Gastrocnemius medialis (tissue), 4 donors: Measurements from ENCODE around the gene PLCB1.

Source experiments
- POLR2A ChIP-seq, 2 donors: fragments of 450-650 bp; IDR thresholded peaks; one replicate each; pipeline ENCODE4 v1.6.1; 2017; ENCODE audit warnings: antibody characterized with exemption in 2 of 2, mild to moderate bottlenecking in 2 of 2, moderate library complexity in 2 of 2
- TF ChIP-seq, protein P1 (sequence below), 5 experiments: fragments of 450-650 bp in 3 of 5; fragments of 200-600 bp in 2 of 5; sonication (generic) in 2 of 5; IDR thresholded peaks in 4 of 5; conservative IDR thresholded peaks in 1 of 5; 1 replicate in 4 of 5; 2 replicates in 1 of 5; pipeline ENCODE4 v1.5.1; 2016 to 2019; ENCODE audit warnings: antibody characterized with exemption in 5 of 5, mild to moderate bottlenecking in 3 of 5, moderate library complexity in 3 of 5

GRCh38 chr20:8318965-8319625 is 187.0 kb downstream of the PLCB1 start:
- TF ChIP-seq, protein P1, sequence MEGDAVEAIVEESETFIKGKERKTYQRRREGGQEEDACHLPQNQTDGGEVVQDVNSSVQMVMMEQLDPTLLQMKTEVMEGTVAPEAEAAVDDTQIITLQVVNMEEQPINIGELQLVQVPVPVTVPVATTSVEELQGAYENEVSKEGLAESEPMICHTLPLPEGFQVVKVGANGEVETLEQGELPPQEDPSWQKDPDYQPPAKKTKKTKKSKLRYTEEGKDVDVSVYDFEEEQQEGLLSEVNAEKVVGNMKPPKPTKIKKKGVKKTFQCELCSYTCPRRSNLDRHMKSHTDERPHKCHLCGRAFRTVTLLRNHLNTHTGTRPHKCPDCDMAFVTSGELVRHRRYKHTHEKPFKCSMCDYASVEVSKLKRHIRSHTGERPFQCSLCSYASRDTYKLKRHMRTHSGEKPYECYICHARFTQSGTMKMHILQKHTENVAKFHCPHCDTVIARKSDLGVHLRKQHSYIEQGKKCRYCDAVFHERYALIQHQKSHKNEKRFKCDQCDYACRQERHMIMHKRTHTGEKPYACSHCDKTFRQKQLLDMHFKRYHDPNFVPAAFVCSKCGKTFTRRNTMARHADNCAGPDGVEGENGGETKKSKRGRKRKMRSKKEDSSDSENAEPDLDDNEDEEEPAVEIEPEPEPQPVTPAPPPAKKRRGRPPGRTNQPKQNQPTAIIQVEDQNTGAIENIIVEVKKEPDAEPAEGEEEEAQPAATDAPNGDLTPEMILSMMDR (IDR thresholded peaks at IDR 0.05 in 4 of 5, conservative IDR thresholded peaks at IDR 0.05 in 1 of 5): no peak
- no peak for TF ChIP-seq POLR2A (IDR thresholded peaks at IDR 0.05)
